ENCODE data around the gene DNM3.

The DNM3 gene

DNA sequence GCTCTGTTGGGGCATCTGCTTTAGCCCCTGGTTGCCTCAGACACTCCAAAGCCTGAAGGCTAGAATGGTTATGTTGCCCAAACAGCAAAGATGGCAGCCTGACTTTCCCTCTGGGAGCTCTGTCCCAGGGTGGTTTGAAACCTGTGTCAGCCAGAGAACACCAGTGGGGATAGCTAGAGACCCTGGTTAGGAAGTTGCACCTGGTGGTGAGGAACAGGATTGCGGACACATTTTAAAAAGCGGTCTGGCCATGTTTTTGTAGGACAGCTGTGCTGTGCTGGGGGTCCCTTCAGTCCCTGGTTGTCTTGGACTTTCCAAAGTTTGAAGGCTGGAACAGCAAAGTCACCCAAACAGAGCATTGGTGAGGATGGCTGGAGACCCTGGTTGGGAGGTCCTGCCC is 87.8 kb downstream of the DNM3 start:
- DNase-seq: no peak

DNA sequence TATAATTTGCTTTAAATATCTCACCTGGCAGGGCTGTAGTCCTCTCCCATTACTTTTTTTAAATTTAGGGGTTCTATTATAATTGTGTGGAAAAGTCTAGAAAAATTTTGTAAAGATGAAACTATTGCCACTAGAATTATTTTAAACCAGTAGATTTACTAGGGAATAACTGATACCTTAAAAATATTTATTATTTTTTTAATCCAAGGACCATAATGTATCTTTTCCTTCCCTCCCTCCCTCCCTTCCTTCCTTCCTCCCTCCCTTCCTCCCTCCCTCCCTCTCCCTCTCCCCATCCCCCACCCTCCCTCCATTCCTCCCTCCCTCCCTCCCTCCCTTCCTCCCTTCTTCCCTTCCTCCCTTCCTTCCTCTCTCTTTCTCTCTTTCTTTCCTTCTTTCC is 90.5 kb downstream of the DNM3 start:
- no peak for DNase-seq

DNA sequence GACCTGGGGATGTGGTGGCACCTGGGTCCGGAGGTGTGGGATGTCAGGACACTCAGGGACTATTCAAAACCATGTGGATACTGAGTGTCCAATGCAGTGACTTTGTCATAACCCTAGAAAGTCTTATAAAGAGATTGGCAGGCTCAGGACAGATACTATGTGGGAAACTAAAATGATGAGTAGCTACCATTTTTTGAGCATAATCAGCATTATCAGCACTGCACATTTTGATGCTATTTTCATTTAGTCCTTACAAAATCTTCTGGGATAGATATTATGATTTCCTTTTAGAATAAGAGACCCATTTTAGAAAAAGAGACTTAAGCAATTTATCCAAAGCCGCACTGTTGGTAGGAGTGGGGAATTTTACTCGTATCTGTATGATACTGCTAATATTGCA is 93.4 kb downstream of the DNM3 start:
- DNase-seq: no peak

DNA sequence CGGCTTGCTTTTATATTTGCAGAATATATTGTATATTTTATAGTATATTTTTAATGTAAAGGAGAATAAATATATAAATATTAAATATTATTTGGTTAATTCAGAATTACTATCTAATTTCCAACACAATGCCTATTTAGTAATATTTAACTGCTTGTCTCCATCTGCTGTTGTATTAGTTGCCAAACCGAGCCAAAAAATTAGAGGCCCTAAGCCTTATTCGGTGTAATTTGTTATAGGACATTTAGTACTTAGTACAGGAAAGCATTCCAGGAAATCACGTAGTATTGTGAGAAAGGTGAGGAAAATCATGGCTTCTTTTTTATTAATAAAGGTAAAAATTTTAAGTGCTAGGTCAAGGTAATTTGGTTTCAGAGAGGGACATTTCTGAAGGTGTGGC is 93.8 kb downstream of the DNM3 start:
- DNase-seq: no peak

DNA sequence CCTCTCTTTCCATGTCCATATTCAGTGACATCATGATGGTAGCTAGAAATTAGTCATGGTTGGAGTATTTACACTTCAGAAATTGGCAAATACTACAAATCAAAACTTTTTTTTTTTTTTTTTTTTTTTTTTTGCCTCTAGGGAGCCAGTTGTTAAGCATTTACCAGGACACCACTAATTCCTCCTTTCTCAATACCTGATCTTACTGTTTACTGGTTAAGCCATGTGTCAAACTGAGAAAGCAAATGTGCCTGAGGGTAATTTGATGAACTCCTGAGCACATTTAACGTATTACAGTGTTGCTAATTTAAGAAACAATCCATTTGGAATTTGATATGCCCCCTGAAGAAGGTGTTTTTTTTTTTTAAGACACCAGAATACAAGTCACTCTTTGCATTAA is 94.4 kb downstream of the DNM3 start:
- DNase-seq: no peak

DNA sequence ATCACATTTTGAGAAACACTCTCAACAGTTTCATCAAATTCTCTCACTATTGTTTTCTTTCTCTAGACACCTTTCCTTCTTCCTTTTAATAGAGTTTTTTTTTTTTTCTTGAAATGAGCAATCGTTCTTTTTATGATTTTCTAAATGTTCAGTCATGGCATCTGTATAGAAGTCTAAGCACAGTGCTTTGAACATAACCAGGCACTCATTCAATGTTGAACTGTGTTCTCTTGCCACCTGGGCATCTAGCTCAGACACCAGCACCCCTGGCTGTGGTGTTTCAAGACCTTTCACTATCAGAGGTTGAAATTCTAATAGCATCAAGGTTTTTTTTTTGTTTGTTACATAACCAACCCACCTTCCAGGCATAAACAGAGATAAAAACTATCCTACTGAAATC is 96.6 kb downstream of the DNM3 start:
- no peak for DNase-seq

DNA sequence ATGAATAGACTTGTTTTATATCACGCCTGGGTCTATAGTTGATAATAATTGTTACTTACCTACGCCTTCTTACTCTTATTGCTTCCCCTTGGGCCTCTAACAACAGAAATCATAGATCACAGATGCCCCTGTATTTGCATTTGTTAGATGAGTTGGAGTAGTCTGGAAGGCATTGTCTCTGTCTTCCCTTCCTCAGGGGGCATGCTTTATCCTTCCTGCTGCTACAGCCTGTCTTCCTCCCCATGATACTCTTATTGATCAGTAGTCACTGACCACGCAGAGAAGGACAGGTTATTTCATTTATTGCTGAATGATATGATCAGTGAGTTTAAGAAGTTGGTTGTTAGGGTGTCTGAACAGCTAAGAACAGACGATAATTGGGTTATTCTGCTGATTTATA is 98.4 kb downstream of the DNM3 start:
- DNase-seq: no peak

DNA sequence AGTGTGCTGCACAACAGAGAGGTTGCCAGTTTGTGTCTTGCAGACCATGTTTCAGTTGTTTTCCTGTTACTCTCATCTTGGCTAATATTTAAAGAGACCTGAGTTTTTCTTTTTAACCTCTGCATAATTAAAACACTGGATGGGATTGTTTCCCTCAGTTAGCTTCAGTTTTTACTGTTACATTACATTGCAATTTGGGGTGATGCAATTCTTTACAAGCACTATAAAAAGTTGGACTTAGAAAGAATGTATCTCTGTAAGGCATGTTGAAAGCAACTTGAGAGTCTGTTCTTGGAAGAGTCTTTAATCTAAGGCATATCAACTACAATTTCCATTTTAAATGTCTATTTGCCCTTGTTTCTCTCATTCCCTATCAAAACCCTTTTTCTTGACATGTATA is 99.1 kb downstream of the DNM3 start:
- DNase-seq: no peak

DNA sequence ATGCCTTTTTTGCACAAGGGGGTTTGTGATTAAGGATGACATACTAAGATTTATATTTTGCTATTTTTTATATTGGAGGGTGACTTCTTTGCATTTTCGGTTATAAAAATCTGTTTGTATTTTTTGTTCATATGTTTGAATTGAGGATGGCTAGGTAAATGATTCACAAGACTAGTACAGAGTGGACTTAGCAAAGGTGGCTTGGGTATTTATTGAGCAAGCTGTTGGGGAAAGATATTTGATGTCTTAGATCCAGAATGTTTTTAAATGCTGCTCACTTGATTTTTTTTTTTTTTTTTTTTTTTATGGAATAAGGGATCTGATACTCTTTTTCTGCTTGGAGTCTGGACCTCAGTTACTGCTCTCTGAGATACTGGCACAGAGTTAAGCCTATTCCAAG is 100.6 kb downstream of the DNM3 start:
- DNase-seq: no peak

DNA sequence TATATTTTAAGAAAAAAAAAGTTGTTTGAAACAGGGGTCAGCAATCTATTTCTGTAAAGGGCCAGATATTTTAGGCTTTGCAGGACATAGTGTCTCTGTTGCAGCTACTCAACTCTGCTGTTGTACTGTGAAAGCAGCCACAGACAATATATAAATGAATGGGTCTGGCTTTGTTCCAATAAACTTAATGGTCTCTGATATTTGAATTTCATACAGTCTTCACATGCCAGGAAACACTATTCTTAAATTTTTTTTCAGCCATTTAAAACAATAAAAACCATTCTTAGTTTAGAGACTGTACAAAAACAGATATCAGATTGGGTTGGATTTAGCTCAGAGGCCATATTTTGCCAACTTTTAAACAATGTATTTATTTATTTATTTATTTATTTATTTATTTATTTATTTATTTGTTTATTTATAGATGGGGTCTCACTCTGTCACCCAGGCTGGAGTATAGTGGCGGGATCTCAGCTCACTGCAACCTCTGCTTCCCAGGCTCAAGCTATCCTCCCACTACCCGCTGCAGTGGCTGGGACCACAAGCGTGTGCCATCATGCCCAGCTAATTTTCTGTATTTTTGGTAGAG is 102.8 kb downstream of the DNM3 start:
- DNase-seq: no peak

DNA sequence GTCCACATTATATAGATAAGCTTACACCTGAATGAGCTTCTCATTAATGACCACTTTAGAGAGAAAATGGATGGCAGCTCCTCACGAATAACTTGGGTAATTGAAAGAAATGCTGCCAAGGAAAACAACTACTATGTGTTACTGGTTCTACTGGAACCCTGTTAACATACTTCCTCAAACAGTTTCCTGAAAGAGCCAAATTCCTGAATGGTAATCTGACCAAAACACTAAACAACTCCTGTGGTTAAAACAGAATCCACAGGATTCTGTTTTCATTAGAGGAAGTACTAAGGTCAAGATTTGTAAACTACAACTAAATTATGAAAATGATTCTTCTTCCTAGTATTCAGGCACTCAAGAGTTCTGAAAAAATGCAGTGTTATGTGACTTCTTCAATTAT is 107.2 kb downstream of the DNM3 start:
- DNase-seq: no peak

DNA sequence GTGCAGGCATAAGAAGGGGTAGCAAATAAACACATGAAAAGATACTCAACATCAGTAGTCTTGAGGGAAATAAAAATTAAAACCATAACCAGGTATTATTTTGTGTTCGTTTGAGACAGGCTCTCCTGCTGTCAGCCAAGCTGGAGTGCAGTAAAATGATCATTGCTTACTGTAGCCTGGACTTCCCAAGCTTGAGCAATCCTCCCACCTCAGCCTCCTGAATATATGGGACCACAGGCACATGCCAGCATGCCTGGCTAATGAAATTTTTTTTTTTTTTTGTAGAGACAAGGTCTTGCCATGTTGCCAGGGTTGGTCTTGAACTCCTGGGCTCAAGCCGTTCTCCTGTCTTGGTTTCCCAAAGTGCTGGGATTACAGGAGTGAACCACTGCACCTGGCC is 108.0 kb downstream of the DNM3 start:
- DNase-seq: no peak

DNA sequence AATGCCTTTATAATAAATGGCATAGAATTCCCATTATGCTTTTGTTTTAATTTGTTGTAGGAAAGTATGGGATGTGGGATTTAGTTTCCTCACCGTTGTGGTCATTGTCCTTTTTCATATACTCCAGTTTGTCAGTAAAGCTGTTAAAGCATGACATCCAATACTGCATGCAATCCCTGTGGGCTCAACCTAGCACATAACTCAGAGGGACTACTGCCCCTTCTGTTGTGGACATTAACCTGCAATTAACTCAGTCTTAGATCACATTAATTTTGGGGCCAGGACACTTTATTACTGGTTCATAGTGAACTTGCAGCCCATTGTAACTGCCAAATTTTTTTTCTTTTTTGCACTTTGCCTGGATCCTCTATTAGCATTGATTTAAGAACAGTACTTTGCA is 112.5 kb downstream of the DNM3 start:
- no peak for DNase-seq

DNA sequence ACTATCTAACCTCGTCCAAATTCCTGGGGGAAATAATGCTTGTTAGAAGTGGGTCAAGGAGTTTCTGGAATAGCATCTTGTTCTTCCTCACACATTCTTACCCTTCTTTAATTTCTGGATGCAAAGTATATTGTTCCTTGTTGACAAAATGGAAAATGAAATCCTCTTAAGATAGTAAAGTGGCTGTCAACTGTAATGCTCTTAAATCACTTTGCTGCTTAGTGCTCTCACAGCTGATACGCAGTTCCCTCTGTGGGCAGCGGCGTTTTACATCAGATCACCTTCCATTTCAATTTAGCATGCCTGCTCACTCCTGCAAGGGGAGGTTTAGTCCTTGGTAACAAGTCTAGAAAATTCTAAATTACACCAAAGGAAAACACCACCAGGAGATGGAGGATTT is 113.1 kb downstream of the DNM3 start:
- DNase-seq: no peak

DNA sequence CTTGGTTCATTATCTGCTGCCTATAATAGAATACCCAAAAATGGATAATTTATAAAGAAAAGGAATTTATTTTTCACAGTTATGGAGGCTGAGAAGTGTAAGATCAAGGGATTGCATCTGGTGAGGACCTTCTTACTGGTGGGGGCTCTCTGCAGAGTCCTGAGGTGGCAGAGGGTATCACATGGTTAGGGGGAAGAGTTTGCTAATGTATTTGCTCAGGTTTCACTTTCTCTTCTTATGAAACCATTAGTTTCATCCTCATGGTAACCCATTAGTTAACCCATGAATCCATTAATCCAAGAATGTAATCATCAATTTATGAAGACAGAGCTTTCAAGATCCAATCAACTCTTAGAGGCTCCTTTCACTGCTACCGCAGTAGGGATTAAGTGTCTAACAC is 120.6 kb downstream of the DNM3 start:
- no peak for DNase-seq

DNA sequence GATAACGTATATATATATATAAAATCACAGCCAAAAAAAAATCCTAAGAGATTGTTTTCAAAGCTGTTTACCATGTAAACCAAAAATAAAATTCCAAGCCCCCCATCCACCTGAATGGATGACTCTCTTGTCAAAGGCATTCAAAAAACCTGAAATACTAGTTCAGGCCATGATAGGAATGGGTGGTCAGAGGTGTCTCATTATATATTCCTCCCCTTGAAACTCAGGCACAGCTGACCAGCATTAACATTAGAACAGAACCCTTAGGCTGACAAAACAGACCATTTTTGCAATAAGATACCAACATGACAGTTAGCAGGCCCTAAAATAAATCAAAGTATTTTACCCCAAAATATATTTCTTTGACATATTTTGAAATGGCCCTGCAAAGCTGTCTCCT is 122.5 kb downstream of the DNM3 start:
- DNase-seq: no peak

DNA sequence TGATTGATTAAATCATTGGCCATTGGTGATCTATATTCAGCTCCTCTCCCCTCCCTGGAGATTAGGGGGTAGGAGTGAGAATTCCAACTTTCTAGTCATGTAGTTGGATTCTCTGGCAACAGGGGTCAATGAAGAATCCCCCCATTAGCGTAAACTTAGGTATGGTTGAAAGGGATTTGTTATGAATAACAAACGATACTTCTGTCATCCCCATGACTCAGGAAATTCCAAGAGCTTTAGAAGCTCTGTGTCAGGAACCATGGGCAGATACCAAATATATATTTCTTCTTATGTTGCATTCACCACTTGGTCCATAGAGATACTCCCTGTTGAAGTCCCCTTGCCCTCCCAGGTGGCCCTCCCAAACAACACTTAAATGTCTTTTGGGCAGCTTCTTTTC is 124.5 kb downstream of the DNM3 start:
- no peak for DNase-seq

DNA sequence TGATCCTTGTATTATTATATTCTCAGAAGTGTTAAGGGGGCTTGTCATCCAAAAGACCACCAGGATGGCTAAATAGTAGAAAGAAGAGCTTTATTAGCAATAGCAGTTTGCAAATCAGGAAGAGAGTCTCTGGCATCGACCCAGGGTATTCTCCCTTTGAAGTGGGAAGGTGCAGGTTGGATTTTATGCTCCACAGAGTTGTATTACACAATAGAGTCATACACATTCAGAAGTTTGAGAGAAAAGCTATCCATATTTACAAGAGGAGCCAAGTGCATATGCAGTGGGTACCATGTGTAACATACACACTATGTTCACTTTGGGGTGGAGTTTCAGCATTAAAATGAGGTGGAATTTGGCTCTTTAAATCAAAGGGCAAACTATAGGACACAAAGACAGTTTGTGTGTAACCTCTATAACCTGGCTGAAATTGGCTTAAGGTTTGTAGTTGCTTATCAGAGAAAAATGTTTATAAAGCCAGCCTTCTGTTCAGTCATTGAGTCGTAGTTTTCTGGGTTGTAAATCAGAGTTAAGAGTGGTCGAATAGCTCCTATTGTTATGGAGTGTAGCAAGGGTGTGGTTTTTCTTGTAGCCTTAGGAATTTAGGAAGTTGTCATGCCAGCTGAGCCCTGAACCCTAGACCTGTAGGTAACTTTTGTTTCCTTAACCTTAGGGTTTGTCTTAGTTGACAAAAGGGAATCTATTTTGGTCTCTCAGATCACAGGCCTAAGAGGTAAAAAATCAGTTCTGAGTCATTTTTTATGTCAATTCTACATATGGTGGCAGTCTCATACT is 125.3 kb downstream of the DNM3 start:
- no peak for DNase-seq

DNA sequence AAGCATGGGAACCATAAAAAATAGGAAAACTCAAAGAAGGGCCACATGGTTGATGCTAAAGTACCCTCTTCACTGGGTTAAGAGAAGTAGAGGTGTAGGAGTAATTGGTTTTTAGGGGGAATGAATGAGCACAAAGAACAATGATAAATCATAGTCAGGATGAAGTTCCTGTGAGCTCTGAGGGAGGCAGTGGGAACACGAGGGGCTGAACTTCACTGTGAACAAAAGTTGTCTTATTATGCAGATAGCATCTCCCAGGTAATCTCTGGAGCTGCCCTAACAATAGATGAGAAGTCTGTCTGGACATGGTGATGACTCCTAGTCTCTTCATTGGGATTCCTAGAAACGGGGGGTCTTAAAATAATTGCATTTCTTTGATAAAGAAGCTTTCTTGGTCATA is 127.9 kb downstream of the DNM3 start:
- no peak for DNase-seq

DNA sequence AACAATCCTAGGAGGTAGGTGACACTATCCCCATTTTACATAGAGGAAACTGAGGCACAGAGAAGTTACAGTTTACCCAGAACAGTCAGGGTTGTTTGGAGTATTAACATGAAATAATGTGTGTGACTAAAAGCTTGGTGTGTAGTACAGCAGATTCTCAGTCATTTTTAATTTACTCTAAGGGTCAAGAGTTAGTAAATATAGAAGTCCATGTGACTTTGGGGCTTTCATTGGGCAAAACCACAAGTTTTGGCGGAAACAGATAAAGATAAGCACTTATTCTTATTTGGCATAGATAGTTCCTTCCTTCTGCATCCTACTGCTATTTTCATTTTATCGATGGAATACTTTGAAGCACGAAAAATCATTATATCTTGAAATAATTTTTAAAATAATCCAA is 128.5 kb downstream of the DNM3 start:
- no peak for DNase-seq

DNA sequence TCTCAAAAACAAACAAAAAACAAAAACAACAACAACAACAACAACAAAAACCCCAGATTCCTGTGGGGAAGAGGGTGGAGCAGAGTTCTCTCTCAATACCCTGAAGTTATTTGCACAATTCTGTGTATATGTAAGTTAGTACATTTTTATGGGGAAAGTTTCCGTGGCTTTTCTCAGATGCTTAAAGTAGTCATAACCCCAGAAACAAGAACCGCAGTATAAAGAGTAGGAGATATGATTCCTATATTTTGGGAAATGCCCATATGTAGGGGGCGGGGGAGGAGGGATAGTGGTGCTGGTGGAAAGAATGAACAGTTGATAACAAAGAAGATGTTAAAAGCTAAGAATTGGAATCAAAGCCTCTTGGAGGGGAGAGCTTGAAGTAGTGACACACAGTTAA is 131.5 kb downstream of the DNM3 start:
- no peak for DNase-seq

DNA sequence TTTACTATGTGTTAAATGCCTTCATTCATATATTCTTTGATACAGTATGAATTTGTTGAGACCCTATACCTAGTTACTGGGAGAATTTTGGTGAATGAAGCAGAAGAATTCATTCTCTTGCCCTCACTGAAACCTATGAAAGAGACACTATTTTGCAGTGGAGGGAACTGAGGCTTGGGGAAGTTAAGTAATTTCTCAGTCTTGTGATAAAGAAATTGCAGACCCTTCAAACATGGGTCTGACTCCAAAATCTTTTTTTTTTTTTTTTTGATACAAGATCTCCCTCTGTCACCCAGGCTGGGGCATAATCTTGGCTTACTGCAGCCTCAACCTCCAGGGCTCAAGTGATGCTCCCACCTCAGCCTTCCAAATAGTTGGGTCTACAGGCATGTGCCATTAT is 132.1 kb downstream of the DNM3 start:
- no peak for DNase-seq

DNA sequence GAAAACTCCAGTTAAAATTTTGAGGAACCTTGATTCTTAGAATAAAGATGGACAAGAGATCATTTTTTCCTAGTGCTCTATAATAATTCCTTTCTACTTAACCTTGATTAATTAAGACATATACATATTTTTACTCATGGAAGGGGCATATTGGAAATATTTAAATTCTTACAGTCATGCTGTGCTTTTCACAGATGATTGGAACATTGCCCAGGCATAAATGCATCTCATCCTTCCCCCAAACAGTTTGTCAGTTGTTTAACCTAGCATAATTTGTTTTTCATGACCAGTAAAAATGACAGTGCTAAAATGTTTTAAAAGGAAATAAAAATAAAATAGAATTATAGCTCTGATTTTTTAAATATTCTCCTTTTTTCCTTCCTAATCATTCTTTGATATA is 140.0 kb downstream of the DNM3 start:
- DNase-seq: no peak

DNA sequence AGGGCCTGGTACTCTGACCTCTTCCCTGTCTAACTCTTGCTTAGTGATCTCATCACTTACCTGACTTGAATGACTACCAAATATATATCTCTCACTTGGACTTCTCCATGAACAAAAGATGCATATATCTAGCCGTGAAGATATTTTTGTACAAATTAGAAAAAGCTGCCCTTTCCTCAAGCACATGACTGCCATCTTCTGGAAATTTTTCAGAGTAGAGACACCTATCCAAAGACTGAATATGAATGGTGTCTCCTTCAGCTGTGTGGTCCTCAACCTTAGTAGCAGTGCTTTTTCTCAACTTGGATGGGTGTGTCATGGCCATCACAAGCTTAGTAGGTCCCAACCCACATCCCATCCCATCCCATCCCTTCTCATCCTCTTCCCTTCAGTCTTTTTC is 142.3 kb downstream of the DNM3 start:
- DNase-seq: no peak

DNA sequence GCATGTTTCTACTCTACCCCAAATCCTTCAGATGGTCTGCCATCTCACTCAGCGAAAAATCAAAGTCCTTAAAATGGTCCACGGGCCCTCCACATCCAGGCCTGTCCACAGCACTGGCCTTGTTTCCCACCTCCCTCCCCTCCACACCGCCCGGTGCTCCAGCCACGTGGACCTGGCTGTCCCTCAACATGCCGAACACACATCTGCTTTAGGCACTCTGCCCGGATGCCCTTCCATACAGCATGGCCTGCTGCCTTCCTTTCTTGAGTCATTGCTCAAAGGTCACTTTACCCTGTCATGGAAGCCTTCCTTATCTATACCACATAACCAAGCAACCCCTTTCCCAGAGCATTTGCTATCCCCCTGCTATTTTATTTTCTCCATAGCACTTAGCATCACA is 143.0 kb downstream of the DNM3 start:
- no peak for DNase-seq
